NB4 (cell line): ENCODE data around the gene DHRS12.

ENCODE experiments used
- MYC ChIP-seq: IDR thresholded peaks from 2 replicates; pipeline ENCODE4 v1.6.1; 2011; ENCODE audit warnings: low read depth, low read length
- POLR2A ChIP-seq: IDR thresholded peaks from 2 replicates; pipeline ENCODE4 v1.6.1; 2011; ENCODE audit warnings: mild to moderate bottlenecking; ENCODE audit not compliant: insufficient read length; ENCODE audit errors: extremely low read depth
- TF ChIP-seq, protein P1 (sequence below): IDR thresholded peaks from one replicate; pipeline ENCODE4 v1.5.1; 2012; ENCODE audit warnings: low read depth, low read length

DNA sequence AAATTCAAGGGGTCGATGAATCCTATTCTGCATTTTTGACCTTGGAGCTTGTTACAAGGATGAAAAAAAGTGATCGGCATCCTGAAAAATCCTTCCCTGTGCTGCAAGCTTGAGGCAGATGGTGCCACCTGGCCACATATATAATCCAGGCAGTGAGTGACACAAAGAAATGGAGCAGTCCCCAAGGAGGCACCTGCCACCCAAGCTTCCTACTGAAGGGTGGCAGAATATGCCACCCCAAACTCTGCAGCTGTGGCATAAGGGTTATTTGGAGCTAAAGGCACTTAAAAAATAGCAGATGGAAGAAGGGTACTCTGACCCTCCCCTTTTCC is 25.6 kb upstream of the DHRS12 start:
- TF ChIP-seq, protein P1, sequence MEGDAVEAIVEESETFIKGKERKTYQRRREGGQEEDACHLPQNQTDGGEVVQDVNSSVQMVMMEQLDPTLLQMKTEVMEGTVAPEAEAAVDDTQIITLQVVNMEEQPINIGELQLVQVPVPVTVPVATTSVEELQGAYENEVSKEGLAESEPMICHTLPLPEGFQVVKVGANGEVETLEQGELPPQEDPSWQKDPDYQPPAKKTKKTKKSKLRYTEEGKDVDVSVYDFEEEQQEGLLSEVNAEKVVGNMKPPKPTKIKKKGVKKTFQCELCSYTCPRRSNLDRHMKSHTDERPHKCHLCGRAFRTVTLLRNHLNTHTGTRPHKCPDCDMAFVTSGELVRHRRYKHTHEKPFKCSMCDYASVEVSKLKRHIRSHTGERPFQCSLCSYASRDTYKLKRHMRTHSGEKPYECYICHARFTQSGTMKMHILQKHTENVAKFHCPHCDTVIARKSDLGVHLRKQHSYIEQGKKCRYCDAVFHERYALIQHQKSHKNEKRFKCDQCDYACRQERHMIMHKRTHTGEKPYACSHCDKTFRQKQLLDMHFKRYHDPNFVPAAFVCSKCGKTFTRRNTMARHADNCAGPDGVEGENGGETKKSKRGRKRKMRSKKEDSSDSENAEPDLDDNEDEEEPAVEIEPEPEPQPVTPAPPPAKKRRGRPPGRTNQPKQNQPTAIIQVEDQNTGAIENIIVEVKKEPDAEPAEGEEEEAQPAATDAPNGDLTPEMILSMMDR = no peak
- TF ChIP-seq POLR2A (no peak), MYC (no peak)
